Spleen (tissue), 11 donors: ENCODE results near the gene MYCBPAP. TPM values are rescaled to one million over a fixed set of nuclear protein-coding genes. Genes with fewer than 3 reads are reported as not detected.

Experiments
- DNase-seq: peaks from one replicate; pipeline ENCODE4 v3.0.0-alpha.2; 2020
- H3K27ac ChIP-seq, 8 donors: fragments of 200-600 bp; sonication (generic) in 7 of 8; 1 replicate in 4 of 8; 2 replicates in 4 of 8; pipeline versions ENCODE4 v1.5.0 to v1.8.0; 2016 to 2021; ENCODE audit warnings: inconsistent platforms in 4 of 8, mild to moderate bottlenecking in 4 of 8, moderate library complexity in 1 of 8
- H3K27me3 ChIP-seq, 7 donors: fragments of 200-600 bp; sonication (generic) in 6 of 7; replicated peaks in 1 of 7; 1 replicate in 4 of 7; 2 replicates in 3 of 7; pipeline versions ENCODE4 v1.5.0 to v1.8.0; 2016 to 2021; ENCODE audit warnings: inconsistent platforms in 3 of 7, mild to moderate bottlenecking in 1 of 7
- H3K36me3 ChIP-seq, 6 donors: fragments of 200-600 bp; sonication (generic) in 5 of 6; 1 replicate in 4 of 6; 2 replicates in 2 of 6; pipeline versions ENCODE4 v1.5.0 to v1.8.0; 2016 to 2021; ENCODE audit warnings: inconsistent platforms in 2 of 6
- H3K4me1 ChIP-seq, 6 donors: fragments of 200-600 bp; sonication (generic) in 5 of 6; 1 replicate in 3 of 6; 2 replicates in 3 of 6; pipeline versions ENCODE4 v1.5.0 to v1.8.0; 2016 to 2021; ENCODE audit warnings: inconsistent platforms in 3 of 6
- H3K4me3 ChIP-seq, 8 donors: fragments of 200-600 bp; sonication (generic) in 7 of 8; 1 replicate in 4 of 8; 2 replicates in 4 of 8; pipeline versions ENCODE4 v1.5.0 to v1.8.0; 2016 to 2021; ENCODE audit warnings: inconsistent platforms in 4 of 8, mild to moderate bottlenecking in 4 of 8, moderate library complexity in 2 of 8
- H3K9me3 ChIP-seq, 8 donors: fragments of 200-600 bp; sonication (generic) in 7 of 8; 1 replicate in 4 of 8; 2 replicates in 4 of 8; pipeline versions ENCODE4 v1.5.0 to v1.8.0; 2016 to 2021; ENCODE audit warnings: inconsistent platforms in 4 of 8
- CTCF ChIP-seq, 11 experiments: fragments of 200-600 bp in 7 of 11; fragments of 450-650 bp in 4 of 11; sonication (generic) in 4 of 11; IDR thresholded peaks in 8 of 11; conservative IDR thresholded peaks in 3 of 11; 1 replicate in 7 of 11; 2 replicates in 4 of 11; pipeline versions ENCODE4 v1.4.0 to v1.8.0; 2016 to 2021; ENCODE audit warnings: antibody characterized with exemption in 11 of 11, inconsistent platforms in 4 of 11, mild to moderate bottlenecking in 1 of 11
- POLR2A ChIP-seq, 3 donors: fragments of 450-650 bp; IDR thresholded peaks; one replicate each; pipeline ENCODE4 v1.5.1; 2017; ENCODE audit warnings: antibody characterized with exemption in 3 of 3, mild to moderate bottlenecking in 1 of 3
- POLR2AphosphoS5 ChIP-seq, 3 donors: sonication (generic); formaldehyde crosslinking; IDR thresholded peaks; one replicate each; pipeline ENCODE4 v1.5.1; 2017; ENCODE audit warnings: antibody characterized with exemption in 3 of 3
- WGBS, 5 donors: extraction: QIAGEN DNeasy Blood & Tissue Kit in 3 of 5; methylation state at CpG; one replicate each; pipeline versions ENCODE4 v1.1.5 to v1.1.7; 2013 to 2018; 5-methylcytosine and 5-hydroxymethylcytosine counted together
- intact Hi-C: fragments of 100-400 bp; cut with DNase I; formaldehyde crosslinking; loops from one replicate; pipeline ENCODE4 v1.15.0; 2023; ENCODE audit warnings: low total_unique reads
- polyA plus RNA-seq, 3 donors: library from polyadenylated mRNA; stranded (reverse); fragments of 200-250 nt; gene quantifications; one replicate each; pipeline ENCODE4 v1.2.1, GENCODE V29; 2013
- total RNA-seq, 7 donors: library from RNA; depleted of rRNA in 3 of 7; stranded (reverse); fragments of >200 nt in 3 of 7; fragmentation: NEBNext Ultra II Directional in 4 of 7; extraction: Animal tissue kit (Norgen Biotek cat#: 25700) in 4 of 7; gene quantifications; one replicate each; pipeline versions ENCODE4 v1.1.0 to v1.2.1, GENCODE V29; 2016 to 2021
- donor health status: healthy with polysubstance abuse.
- donor health status: DM: no; HTN: no; CAD: no; lungs with moderate emphysema.
- donor health status: DM: no; HTN: no; CAD: no.
- donor health status: Bipolar disorder and iron deficiency.
- donor health status: healthy.
- donor health status: DM: no; HTN: no; CAD: no.
- donor health status: DM: yes; HTN: yes; CAD: no.

Gene MYCBPAP
- total and polyA plus RNA-seq, 10 donors: 0.15 to 2.8 (median 0.84) TPM

GRCh38 chr17:50532452-50533024 is 24.3 kb downstream of the MYCBPAP start, which contains the start of gene EPN3:
Gene EPN3, plus strand, starts transcription at chr17:50532735. Its CDS starts 3,822 bp downstream, at chr17:50536557.
- Histone ChIP-seq H3K36me3 (no peaks in the 10 kb centered on the region), H3K27me3 (peaks cover 0 to 73% (median 34%) of the 10 kb centered on the region in 7 donors), H3K4me1 (peaks cover 0 to 30% (median 16%) of the 10 kb centered on the region in 6 donors), H3K27ac (no peak within 1 kb of the TSS), H3K9me3 (no peaks in the 10 kb centered on the region), H3K4me3 (peak within 1 kb of the TSS in 1 of 8 donors; percentile 18)
- no peak for TF ChIP-seq POLR2A (IDR thresholded peaks at IDR 0.05)
- TF ChIP-seq CTCF (IDR thresholded peaks at IDR 0.05 in 8 of 11, conservative IDR thresholded peaks at IDR 0.05 in 3 of 11): no peak
- TF ChIP-seq POLR2AphosphoS5 (IDR thresholded peaks at IDR 0.05): no peak
- no peak for DNase-seq
- intact Hi-C loops: no loop called here
- 0 to 5% (median 2%) methylated on average over 6 to 21 of the region's 21 CpGs for WGBS, 5 donors

DNA sequence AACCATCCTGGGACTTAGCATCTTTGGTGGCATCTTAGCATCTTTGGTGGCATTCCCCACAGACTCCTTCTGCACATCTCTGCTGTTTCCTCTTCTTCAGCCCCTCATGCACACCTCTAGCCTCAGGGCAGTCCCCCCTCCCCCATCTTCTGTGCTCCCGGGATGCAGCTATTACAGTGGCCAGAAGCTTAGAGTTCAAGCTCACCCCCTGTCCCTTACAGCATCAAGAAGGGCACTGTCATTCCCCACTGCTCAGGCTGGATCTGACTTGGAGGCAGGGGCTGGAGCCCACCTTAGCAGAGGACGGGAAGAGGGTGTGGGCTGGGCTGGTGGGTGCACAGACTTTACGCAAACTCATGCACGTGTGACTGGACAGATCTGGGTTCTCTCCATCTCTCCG is 24.9 kb downstream of the MYCBPAP start:
- peaks cover 0 to 30% (median 16%) of the 10 kb centered on the region in 6 donors for H3K4me1 ChIP-seq
- DNase-seq: no peak
- H3K27me3 ChIP-seq: peaks cover 0 to 69% (median 34%) of the 10 kb centered on the region in 7 donors
- 12 to 23% (median 20%) methylated on average over 4 to 5 of the region's 5 CpGs for WGBS, 5 donors
- no peak overlapping the region for H3K4me3 ChIP-seq
- H3K9me3 ChIP-seq: no peaks in the 10 kb centered on the region
- TF ChIP-seq POLR2AphosphoS5 (IDR thresholded peaks at IDR 0.05): no peak
- TF ChIP-seq CTCF (IDR thresholded peaks at IDR 0.05 in 8 of 11, conservative IDR thresholded peaks at IDR 0.05 in 3 of 11): no peak
- TF ChIP-seq POLR2A (IDR thresholded peaks at IDR 0.05): no peak
- H3K27ac ChIP-seq: no peak overlapping the region
- no peaks in the 10 kb centered on the region for H3K36me3 ChIP-seq
- intact Hi-C loops: no loop called here

DNA sequence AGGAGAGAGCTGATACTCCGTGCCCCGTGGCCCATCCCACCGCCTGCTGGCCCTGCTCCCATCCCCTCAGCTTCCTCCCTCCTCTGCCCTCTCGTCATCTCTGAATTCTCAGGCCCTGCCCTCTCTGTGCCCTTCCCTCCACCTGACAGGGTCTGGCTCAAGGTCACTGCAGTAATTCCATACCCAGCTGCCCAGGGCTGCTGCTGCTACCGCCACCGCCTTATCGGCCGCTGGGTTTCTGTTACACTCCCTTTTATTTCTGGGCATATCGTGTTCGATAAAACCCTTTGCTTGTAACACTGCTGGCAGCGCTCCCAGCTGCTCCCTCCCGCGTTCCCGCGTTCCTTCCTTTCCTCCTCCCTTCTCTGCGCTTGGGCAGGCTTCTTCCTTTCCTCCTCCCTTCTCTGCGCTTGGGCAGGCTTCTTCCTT is 25.5 kb downstream of the MYCBPAP start:
- Histone ChIP-seq H3K36me3 (no peaks in the 10 kb centered on the region), H3K4me3 (peak overlapping the region in 1 of 8 donors; percentile 18), H3K27ac (no peak overlapping the region), H3K4me1 (peaks cover 0 to 30% (median 16%) of the 10 kb centered on the region in 6 donors), H3K9me3 (no peaks in the 10 kb centered on the region), H3K27me3 (peaks cover 0 to 64% (median 34%) of the 10 kb centered on the region in 7 donors)
- no peak for DNase-seq
- WGBS, 5 donors: 1 to 9% (median 4%) methylated on average over 16 to 17 of the region's 17 CpGs
- TF ChIP-seq CTCF (IDR thresholded peaks at IDR 0.05 in 8 of 11, conservative IDR thresholded peaks at IDR 0.05 in 3 of 11): no peak
- TF ChIP-seq POLR2A (IDR thresholded peaks at IDR 0.05): no peak
- no peak for TF ChIP-seq POLR2AphosphoS5 (IDR thresholded peaks at IDR 0.05)
- intact Hi-C loops: no loop called here

DNA sequence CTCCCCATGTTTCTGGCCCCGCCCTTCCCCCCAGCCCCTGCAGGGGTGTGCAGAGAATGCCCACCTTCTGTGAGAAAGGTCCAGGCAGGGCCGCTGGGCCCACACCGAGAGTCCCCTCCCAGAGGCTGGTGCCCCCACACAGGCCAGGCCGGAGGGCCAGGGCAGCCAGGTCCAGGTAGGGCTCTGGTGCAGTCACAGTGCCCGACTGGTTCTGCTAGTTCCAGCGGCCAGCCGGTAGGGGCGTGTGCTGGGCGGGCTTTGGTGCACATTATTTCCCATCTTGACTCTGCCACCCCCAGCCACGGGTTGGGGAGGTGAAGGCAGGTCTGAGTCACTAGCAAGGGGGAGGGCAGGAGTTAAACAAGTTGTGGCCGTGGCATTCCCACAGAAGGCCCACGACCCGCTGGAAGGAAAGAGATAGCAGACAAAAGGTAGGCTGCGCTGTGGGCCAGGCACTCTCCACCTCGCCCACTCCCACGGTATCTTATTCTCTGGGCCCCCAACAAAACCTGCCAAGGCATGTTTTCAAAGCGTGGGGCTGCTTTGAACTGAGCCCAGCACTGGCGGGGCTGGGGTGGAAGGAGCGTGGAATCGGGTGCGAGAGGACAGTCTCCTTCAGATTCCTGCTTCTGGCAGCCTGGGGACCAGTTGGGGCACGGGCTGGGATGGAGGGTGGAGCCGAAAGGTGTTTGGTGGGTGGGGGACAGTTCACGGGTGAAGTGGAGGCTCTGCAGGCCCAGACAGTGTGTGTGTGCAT is 26.2 kb downstream of the MYCBPAP start:
- no peak for TF ChIP-seq POLR2A (IDR thresholded peaks at IDR 0.05)
- no peak for TF ChIP-seq POLR2AphosphoS5 (IDR thresholded peaks at IDR 0.05)
- peak in 1 of 11 experiments; percentile 22 for TF ChIP-seq CTCF (IDR thresholded peaks at IDR 0.05 in 8 of 11, conservative IDR thresholded peaks at IDR 0.05 in 3 of 11)
- Histone ChIP-seq H3K36me3 (no peaks in the 10 kb centered on the region), H3K9me3 (no peaks in the 10 kb centered on the region), H3K4me1 (peaks cover 0 to 30% (median 16%) of the 10 kb centered on the region in 6 donors), H3K27ac (no peak overlapping the region), H3K4me3 (no peak overlapping the region), H3K27me3 (peaks cover 0 to 57% (median 32%) of the 10 kb centered on the region in 7 donors)
- WGBS, 5 donors: 57 to 72% (median 61%) methylated on average over 18 to 24 of the region's 24 CpGs
- DNase-seq: no peak
- intact Hi-C loops: no loop called here
